Stimulated activated CD8-positive, alpha-beta memory T cell treated with anti-CD3 and anti-CD28 coated beads, Interleukin-7, amount 100 ng/mL, for 24 hours (primary cell): Measurements from ENCODE around the gene SKIC8.
"Not testable (repeated sequence)": the region's sequence is repeated elsewhere in the genome, so short reads cannot be mapped to it uniquely, and the experiment has no call there.

Experiments
- DNase-seq: peaks from one replicate; pipeline ENCODE4 v3.0.0-alpha.2; 2020; ENCODE audit warnings: low read depth

The SKIC8 gene

DNA sequence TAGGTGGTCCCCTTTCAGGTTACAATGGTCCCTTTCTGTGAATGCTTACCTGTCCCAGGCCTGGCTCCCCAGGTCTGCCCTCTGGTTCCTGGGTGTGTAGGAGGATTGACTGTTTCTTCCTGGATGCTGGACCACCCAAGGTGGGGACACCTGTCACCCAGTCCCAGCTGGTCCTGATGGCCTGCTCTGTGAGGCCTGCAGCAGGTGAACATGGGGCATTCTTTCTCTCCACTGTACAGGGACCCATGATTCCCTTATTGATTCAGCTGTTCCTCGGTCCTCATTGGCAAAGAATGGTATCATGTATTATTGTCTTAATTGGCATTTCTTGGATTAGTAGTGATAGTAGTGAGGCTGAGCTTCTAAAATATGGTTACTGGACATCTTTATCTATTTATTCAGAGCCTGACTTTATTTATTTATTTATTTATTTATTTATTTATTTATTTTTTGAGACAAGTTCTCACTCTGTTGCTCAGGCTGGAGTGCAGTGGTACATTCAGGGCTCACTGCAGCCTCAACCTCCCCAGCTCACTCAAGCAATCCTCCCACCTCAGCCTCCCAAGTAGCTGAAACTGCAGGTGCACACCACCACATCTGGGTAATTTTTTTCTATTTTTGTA, 43.9 kb downstream of the SKIC8 start:
- no peak for DNase-seq

DNA sequence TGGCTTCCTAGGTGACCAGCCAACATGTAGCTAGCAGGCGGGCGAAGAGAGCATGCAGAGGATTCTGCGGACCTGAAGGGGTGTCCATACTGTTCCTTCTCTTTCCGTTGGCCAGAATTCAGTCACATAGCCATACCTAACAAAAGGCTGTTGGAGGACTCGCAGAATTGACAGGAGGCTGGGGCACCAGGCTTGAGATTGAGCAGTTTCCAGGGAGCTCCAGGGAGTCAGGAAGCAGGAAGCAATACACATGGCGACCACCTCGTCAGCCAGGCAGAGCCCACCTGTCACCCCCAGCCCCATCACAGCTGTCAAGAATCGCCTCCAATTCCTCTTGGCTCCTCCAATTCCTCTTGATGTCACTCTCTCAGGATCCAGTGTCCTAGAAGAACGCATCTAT, 48.3 kb downstream of the SKIC8 start:
- no peak for DNase-seq

DNA sequence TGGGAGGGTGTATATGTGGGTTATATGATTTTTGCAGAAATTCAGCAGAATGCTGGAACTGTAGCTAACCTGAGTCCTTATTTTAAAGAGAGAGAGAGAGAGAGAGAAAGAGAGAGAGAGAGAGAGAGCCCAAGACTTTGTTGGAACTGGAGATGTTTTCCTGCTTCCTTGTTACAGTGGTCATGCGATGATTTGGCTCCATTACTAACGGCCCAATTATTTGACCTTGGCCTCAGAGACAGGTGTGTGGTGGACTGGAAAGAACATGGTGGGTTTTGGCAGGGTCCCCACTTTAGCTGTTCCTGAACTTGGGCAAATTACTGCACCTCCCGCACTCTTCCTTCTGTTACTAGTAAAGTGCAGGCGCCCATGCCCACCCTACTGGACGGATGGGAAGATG, 50.3 kb downstream of the SKIC8 start:
- no peak for DNase-seq

GRCh38 chr15:78247911-78248310, 51.5 kb downstream of the SKIC8 start:
- DNase-seq: no peak

DNA sequence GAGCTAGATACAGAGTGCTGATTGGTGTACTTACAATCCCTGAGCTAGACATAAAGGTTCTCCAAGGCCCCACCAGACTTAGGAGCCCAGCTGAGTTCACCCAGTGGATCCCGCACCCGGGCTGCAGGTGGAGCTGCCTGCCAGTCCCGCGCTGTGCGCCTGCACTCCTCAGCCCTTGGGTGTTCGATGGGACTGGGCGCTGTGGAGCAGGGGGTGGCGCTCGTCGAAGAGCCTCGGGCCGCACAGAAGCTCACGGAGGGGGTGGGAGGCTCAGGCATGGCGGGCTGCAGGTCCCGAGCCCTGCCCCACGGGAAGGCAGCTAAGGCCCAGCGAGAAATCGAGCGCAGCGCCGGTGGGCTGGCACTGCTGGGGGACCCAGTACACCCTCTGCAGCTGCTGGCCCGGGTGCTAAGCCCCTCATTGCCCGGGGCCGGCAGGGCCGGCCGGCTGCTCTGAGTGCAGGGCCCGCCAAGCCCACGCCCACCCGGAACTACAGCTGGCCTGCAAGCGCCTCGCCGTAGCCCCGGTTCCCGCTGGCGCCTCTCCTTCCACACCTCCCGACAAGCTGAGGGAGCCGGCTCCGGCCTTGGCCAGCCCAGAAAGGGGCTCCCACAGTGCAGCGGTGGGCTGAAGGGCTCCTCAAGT, 53.3 kb downstream of the SKIC8 start:
- DNase-seq: not testable (repeated sequence)

- not testable (repeated sequence) for DNase-seq
These were observed 54.0 kb downstream of the SKIC8 start for GRCh38 chr15:78245392-78245791.

- no peak for DNase-seq
These were observed 54.5 kb downstream of the SKIC8 start for GRCh38 chr15:78244893-78245292.

DNA sequence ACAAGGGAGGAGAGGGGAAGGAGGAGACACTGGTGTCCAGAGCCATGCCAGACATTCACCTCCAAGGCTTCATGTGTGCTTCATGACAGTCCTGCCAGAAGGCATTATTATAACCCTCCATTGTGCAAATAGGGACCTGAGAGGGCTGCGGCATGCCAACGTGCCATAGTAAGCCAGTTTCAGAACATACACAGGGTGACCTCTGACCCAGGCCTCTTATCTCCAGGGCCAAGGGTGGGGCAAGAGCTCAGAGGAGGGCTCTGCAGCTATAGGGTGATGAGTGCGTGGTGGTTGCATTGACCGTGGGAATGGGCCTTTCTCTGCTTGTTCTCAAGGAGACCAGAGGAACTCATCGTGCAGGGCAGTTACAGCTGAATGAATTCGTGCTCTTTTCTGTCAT, 55.3 kb downstream of the SKIC8 start:
- DNase-seq: no peak

DNA sequence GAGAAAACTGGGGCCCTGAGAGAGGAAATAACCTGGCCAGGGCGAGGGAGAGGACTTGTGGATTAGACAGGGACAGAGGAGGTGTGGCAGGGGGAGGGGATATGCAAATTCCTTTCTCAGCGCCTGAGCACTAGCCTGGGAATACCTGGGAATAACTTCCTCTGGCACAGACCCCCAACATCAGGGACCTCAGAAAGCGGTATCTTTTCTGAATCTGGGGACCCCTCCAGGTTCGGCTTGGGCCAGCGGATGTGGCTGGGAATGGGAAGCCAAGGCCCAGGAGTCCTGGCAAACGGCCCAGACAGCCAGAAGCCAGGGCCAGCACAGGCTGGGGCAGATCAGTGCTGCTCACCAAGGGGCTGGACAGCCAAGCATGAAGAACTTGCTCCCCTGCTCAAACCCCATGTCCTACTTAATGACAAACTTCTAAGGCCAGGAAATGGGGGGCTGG, 55.9 kb downstream of the SKIC8 start:
- no peak for DNase-seq

GRCh38 chr15:78243058-78243457, 56.4 kb downstream of the SKIC8 start:
- DNase-seq: no peak

DNA sequence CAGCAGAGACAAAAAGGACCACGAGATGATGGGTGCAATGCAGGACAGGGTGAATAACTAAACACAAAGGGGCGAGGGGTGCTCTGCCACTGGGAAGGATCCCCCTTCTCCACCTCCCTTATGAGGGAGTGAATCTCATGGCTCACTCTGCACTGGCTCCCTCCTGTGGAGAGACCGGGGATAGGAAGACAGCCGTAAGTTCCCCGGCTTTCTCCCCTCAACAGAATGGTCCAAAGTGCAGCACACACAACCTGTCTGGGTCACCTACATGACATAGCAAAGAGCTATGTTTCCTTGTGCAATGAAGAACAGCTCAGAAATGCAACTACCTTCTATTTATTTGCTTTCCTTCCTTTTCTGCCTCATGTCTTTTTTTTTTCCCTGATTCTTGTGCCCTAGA, 57.3 kb downstream of the SKIC8 start:
- DNase-seq: no peak

GRCh38 chr15:78241017-78241416, 58.4 kb downstream of the SKIC8 start:
- DNase-seq: peak; percentile 72

DNA sequence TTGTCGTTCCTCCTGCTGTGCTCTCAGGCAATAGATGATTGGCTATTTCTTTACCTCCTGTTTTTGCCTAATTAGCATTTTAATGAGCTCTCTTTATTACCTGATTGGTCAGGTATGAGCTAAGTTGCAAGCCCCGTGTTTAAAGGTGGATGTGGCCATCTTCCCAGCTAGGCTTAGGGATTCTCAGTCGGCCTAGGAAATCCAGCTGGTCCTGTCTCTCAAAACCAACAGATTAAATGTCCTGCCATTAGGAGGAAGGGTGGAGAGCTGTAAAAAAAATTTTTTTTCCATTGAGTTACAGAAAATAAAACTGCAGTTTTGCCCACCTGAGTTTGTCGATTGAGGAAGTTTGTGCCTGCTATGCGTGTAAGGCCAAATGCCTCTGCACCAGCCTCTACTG, 59.6 kb downstream of the SKIC8 start:
- no peak for DNase-seq

DNA sequence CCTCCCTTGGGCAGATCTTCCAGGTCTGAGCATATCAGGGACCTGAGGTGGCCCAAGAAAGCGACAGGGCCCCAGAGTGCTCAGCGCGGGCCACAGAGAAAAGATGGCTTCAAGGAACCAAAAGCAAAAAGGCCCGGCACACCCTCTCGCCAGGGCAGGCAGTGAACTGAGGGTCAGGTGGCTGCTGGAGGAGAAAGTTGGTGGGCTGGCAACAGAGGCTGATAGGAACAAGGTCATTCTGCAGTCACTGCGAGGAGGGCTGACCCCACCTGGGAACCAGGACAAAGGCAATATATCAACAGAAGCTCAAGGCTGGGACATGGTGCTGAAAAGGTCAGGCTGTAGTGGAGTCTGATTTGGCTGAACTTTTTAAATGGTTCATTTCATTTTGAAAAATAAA, 62.3 kb downstream of the SKIC8 start:
- no peak for DNase-seq

DNA sequence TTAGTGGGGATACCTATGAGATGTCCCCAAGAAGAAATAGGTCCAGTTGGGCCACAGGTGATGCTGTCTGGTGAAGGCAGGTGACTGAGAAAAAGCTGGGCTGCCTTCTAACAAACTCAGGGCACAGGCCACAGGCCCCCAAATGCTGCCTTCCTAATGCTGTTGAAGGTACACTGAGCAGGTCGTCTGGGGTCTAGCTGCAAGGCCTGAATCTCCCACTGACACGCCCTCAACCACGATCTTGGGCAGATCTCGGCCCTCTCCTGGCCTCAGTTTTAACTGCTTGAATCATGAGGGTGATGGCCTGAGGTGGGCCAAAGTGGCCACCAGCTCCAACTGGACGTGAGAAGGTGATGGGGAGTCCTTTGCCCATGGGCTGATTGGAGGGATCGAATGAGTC, 62.9 kb downstream of the SKIC8 start:
- no peak for DNase-seq

DNA sequence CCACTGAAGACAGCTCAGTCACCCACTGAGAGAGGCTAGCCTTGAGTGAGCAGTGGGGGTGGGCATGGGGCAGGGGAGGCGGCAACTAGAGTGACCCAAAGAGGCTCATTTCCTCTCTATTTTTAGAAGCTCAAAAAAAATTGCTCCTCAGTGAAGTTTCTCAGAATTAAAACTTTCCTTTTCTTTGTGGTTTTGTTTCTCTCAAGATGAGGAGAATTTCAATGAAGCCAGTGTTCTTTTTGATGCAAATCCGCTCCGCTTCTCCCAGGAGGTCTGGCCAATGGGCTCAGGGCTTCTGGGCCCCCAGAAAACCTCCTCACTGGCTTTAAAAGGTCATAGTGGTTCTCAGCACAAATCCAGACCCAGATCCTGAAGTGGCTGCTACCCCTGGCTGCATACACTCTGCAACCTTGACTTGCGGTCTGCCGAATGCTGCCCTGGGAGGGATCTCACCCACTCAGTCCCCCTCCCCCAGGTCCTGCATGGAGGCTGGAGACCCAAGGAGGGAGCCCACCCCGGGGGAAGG, 64.8 kb downstream of the SKIC8 start, which contains the start of gene ACSBG1:
Gene ACSBG1 (minus strand): TSS at position 51 of the 526 bp plus-strand sequence. CDS start 64 bp downstream, outside the sequence.
- no peak for DNase-seq

DNA sequence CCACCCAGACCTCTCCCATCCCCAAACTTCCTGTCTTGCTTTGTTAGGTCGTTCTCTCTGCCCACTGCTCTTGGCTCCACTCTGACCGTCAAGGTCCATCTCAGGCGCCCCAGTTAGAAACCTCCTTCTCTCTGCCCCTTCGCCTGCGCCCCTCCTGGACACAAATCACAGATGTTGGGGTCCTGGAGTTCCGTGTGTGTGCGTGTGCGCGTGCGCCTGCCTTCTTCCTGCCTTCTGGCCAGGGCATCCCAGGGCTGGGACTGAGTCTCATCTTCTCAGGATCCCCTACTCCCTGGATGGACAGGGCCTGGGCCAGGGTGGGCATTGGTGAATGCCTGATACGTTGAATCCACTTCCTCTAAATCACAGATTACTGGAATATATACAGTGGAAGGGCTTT, 65.9 kb downstream of the SKIC8 start:
- DNase-seq: no peak
